ENCODE results near the gene SLC19A1.

DNA sequence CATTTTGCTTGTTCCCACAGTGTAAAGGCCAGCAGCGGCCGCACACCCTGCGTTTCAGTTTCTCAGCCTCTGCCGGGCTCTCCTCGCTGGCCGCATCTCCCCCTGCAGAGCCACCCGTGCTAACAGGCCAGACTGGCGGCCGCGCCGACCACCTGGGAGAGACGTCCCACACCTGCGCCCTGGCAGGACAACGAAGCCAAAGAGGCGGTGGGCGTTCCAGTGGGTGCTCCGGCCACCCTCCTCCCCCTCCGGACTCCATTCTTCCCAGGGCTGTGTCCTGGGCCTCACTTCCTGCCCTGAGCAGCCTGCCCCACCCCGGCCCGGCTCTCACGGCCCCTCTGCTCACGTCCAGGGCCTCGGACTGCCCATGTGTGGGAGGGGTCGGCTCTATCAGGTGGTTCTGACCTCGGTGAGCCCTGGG is 31.9 kb upstream of the SLC19A1 start:
- no peak for TF ChIP-seq CTCF (conservative IDR thresholded peaks at IDR 0.05 in 1 of 2, IDR thresholded peaks at IDR 0.05 in 1 of 2; ENCODE audit: low read depth in 1 of 2, low read length in 2 of 2)
- TF ChIP-seq EZH2 (IDR thresholded peaks at IDR 0.05; ENCODE audit: low read length, missing control alignments) = no peak
